K562 (cell line): ENCODE measurements around the gene TARBP2. TPM values are rescaled to one million over a fixed set of nuclear protein-coding genes. Genes with fewer than 3 reads are reported as not detected.

Source experiments
- ARID2 ChIP-seq: fragments of 450-650 bp; IDR thresholded peaks from 2 replicates; pipeline ENCODE4 v1.6.1; 2017; ENCODE audit warnings: antibody characterized with exemption, mild to moderate bottlenecking
- CGGBP1 ChIP-seq: fragments of 250-450 bp; sonication (Bioruptor Pico); IDR thresholded peaks from 2 replicates; pipeline ENCODE4 v1.9.0; 2021; ENCODE audit warnings: mild to moderate bottlenecking
- DACH1 ChIP-seq: fragments of 450-650 bp; IDR thresholded peaks from 2 replicates; pipeline ENCODE4 v1.6.1; 2018; ENCODE audit not compliant: partially characterized antibody
- DLX4 ChIP-seq: fragments of 250-450 bp; sonication (Bioruptor Pico); IDR thresholded peaks from 2 replicates; pipeline ENCODE4 v1.6.1; 2021; ENCODE audit warnings: mild to moderate bottlenecking
- ETS1 ChIP-seq: conservative IDR thresholded peaks from 2 replicates; pipeline ENCODE4 v1.6.1; 2011; ENCODE audit warnings: low read depth, mild to moderate bottlenecking, low read length; ENCODE audit not compliant: control insufficient read depth
- FOXK2 ChIP-seq, 2 experiments: fragments of 450-650 bp; IDR thresholded peaks in 1 of 2; conservative IDR thresholded peaks in 1 of 2; 2 replicates each; pipeline ENCODE4 v1.6.1; 2016; ENCODE audit warnings: low read depth in 2 of 2, mild to moderate bottlenecking in 1 of 2
- FOXP4 ChIP-seq: sonication (generic); formaldehyde crosslinking; IDR thresholded peaks from 2 replicates; pipeline ENCODE4 v1.8.0; 2022; ENCODE audit warnings: mild to moderate bottlenecking, missing genetic modification reagents, borderline replicate concordance
- MBD1 ChIP-seq: fragments of 250-450 bp; sonication (Bioruptor Pico); IDR thresholded peaks from 2 replicates; pipeline ENCODE4 v1.8.0; 2022; ENCODE audit warnings: inconsistent platforms
- PATZ1 ChIP-seq: fragments of 250-450 bp; sonication (Bioruptor Pico); IDR thresholded peaks from 2 replicates; pipeline ENCODE4 v1.5.0; 2020; ENCODE audit warnings: mild to moderate bottlenecking, borderline replicate concordance
- PHB2 ChIP-seq: fragments of 450-650 bp; IDR thresholded peaks from 2 replicates; pipeline ENCODE4 v1.6.1; 2017; ENCODE audit warnings: low read depth
- PTBP1 ChIP-seq: fragments of 200-400 bp; formaldehyde crosslinking; IDR thresholded peaks from 2 replicates; pipeline ENCODE4 v1.6.1; 2017; ENCODE audit warnings: low read depth, low read length
- PTRF ChIP-seq: fragments of 450-650 bp; IDR thresholded peaks from 2 replicates; pipeline ENCODE4 v1.6.1; 2016; ENCODE audit warnings: mild to moderate bottlenecking, missing genetic modification characterization, missing compliant biosample characterization
- RBM22 ChIP-seq: fragments of 200-400 bp; formaldehyde crosslinking; IDR thresholded peaks from 2 replicates; pipeline ENCODE4 v1.6.1; 2018; ENCODE audit warnings: low read length, low read depth; ENCODE audit not compliant: poor library complexity, severe bottlenecking
- RBM39 ChIP-seq: fragments of 200-400 bp; formaldehyde crosslinking; optimal IDR thresholded peaks from 2 replicates; pipeline ENCODE3; 2018; ENCODE audit warnings: low read depth, low read length
- RFX5 ChIP-seq: IDR thresholded peaks from 2 replicates; pipeline ENCODE4 v1.6.1; 2011; ENCODE audit warnings: low read depth, mild to moderate bottlenecking, improper control_type of control experiment, low read length
- SRSF1 ChIP-seq: fragments of 200-400 bp; formaldehyde crosslinking; IDR thresholded peaks from 2 replicates; pipeline ENCODE4 v1.6.1; 2017; ENCODE audit warnings: mild to moderate bottlenecking, low read depth, low read length, moderate library complexity
- ZBED1 ChIP-seq: IDR thresholded peaks from 2 replicates; pipeline ENCODE4 v1.6.1; 2014
- ZNF3 ChIP-seq: fragments of 250-450 bp; sonication (Bioruptor Pico); IDR thresholded peaks from 2 replicates; pipeline ENCODE4 v1.5.0; 2021; ENCODE audit warnings: mild to moderate bottlenecking, moderate library complexity
- polyA plus RNA-seq, 8 experiments: library from polyadenylated mRNA; depleted of rRNA in 4 of 8; stranded (reverse) in 5 of 8; unstranded in 3 of 8; fragments of >200 nt; fragmentation: Nextera tagmentation in 2 of 8; fragmentation: Illumina TruSeq in 1 of 8; extraction: Ambion mirVana in 2 of 8; extraction: Trizol in 1 of 8; gene quantifications; 2 replicates each; pipeline versions ENCODE4 v1.2.1 to v1.2.3, GENCODE V29; 2011 to 2014; ENCODE audit warnings: inconsistent platforms in 1 of 8, missing spikeins in 1 of 8
- total RNA-seq, 7 experiments: library from RNA; depleted of rRNA in 6 of 7; stranded (reverse); fragments of >200 nt in 6 of 7; fragmentation: Illumina TruSeq in 2 of 7; extraction: Trizol in 2 of 7; gene quantifications; 2 replicates each; pipeline versions ENCODE4 v1.2.1 to v1.2.3, GENCODE V29; 2011 to 2021; ENCODE audit warnings: low replicate concordance in 1 of 7

TARBP2 gene
- total and polyA plus RNA-seq, 9 of the 15 experiments (the other 6 are each of a cell fraction or from before 2014, with no cell fraction given) = 5.6 to 69.0 (median 44.6) TPM

GRCh38 chr12:53500776-53501614 lies at the start of gene TARBP2 (continued):
- TF ChIP-seq ETS1 (peak; percentile 87), RFX5 (peak; percentile 70; the same call in 1 of the 2 replicates), PTBP1 (no peak), ZBED1 (no peak), ARID2 (no peak), CGGBP1 (CRISPR knock-in tag) (no peak), FOXK2 (conservative IDR thresholded peaks at IDR 0.05 in 1 of 2, IDR thresholded peaks at IDR 0.05 in 1 of 2; ENCODE audit: low read depth in 2 of 2) (peak in 1 of 2 experiments; percentile 31; a peak in 2 of 4 replicates), DLX4 (CRISPR knock-in tag) (no peak), RBM39 (no peak), PHB2 (no peak), PATZ1 (CRISPR knock-in tag) (no peak), SRSF1 (0 out of 2 replicates have a peak, but pooled peaks have one; percentile 52), ZNF3 (CRISPR knock-in tag) (no peak), PTRF (tag) (no peak), DACH1 (peak; percentile 22), RBM22 (peak; percentile 69), FOXP4 (CRISPR knock-in tag) (peak; percentile 56; the same call in 1 of the 2 replicates), MBD1 (CRISPR knock-in tag) (no peak)
